Measurements from ENCODE around the gene CHAT. TPM values are rescaled to one million over a fixed set of nuclear protein-coding genes. Genes with fewer than 3 reads are reported as not detected.

CHAT gene
- total RNA-seq, 1 experiment from 2014 or later = not detected

DNA sequence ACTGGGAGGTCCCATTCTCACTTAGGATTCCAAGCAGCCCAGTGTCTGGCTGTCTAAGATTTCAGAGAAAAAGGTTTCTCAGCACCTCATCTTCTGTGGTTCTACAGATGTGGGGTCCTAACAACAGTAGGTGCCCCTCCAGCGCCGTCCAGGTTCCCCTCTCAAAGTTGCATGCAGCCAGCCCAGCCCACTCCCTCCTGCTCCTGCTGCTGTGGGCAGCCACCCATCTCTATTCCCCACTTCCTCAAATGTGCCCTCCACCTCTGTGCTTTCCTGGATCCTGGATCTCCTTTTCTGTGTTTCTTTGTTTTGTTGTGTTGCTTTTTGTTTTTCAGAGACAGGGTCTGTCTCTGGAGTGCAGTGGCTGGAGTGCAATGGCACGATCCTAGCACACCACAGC is 17.0 kb upstream of the CHAT start:
- H3K27me3 ChIP-seq (ENCODE audit: insufficient read depth, low read length) = no peaks in the 10 kb centered on the region
- no peak for ATAC-seq
- no peak overlapping the region for H3K9ac ChIP-seq (ENCODE audit: low read length)
- RAD21 ChIA-PET (ENCODE audit: low non-redundant PET in 1 of 2, low total read pairs in 2 of 2, uncharacterized antibody in 2 of 2, unreplicated experiment in 2 of 2) = no interaction called here
- H3K4me3 ChIP-seq (replicated peaks in 1 of 2; ENCODE audit: low read depth in 1 of 2, low read length in 2 of 2) = no peak overlapping the region
- H3K79me2 ChIP-seq (ENCODE audit: insufficient read depth, low read length) = no peaks in the 10 kb centered on the region
- H2AFZ ChIP-seq (ENCODE audit: low read depth, low read length, poor library complexity, severe bottlenecking) = no peak overlapping the region
- H3K4me1 ChIP-seq (ENCODE audit: control insufficient read depth in 1 of 2, insufficient read depth in 2 of 2, low read length in 2 of 2) = peaks cover 0 to 3% of the 10 kb centered on the region in 2 experiments; a peak in 1 of 4 replicates
- no peaks in the 10 kb centered on the region for H4K20me1 ChIP-seq (ENCODE audit: insufficient read depth)
- H3K4me2 ChIP-seq (ENCODE audit: low read length) = no peak overlapping the region
- BruUV-seq (replicated peaks) = no TSS peak
- CTCF ChIA-PET = no interaction called here
- H3K27ac ChIP-seq (ENCODE audit: low read depth, low read length) = no peak overlapping the region
- H3K9me2 ChIP-seq (ENCODE audit: insufficient read depth) = no peaks in the 10 kb centered on the region
- H3K9me3 ChIP-seq (ENCODE audit: control insufficient read depth in 1 of 2, insufficient read depth in 1 of 2, low read depth in 1 of 2, low read length in 2 of 2) = no peaks in the 10 kb centered on the region
- no peak for DNase-seq (ENCODE audit: low read depth, low spot score)
- POLR2A ChIA-PET = no interaction called here
- TF ChIP-seq POLR2A (IDR thresholded peaks at IDR 0.05; ENCODE audit: borderline replicate concordance, extremely low read depth, insufficient read depth, insufficient read length) (no peak), SP1 (IDR thresholded peaks at IDR 0.05; ENCODE audit: low read depth) (no peak), CBX3 (IDR thresholded peaks at IDR 0.05; ENCODE audit: low read depth) (no peak), ATF3 (IDR thresholded peaks at IDR 0.05) (no peak), MAX (IDR thresholded peaks at IDR 0.05) (no peak), ZFX (IDR thresholded peaks at IDR 0.05) (no peak)
- no peaks in the 10 kb centered on the region for H3K36me3 ChIP-seq (ENCODE audit: control insufficient read depth in 1 of 2, insufficient read depth in 2 of 2, low read length in 2 of 2)
- intact Hi-C loops (cut with micrococcal nuclease) = no loop called here

- H3K79me2 ChIP-seq (ENCODE audit: insufficient read depth, low read length) = no peaks in the 10 kb centered on the region
- H3K27me3 ChIP-seq (ENCODE audit: insufficient read depth, low read length) = peaks cover 5% of the 10 kb centered on the region; the same call in 1 of the 2 replicates
- DNase-seq (ENCODE audit: low read depth, low spot score) (no peak), ATAC-seq (no peak)
- H3K4me2 ChIP-seq (ENCODE audit: low read length) = no peak overlapping the region
- ChIA-PET CTCF (no interaction called here), RAD21 (ENCODE audit: low non-redundant PET in 1 of 2, low total read pairs in 2 of 2, uncharacterized antibody in 2 of 2, unreplicated experiment in 2 of 2) (no interaction called here), POLR2A (no interaction called here)
- H3K9me2 ChIP-seq (ENCODE audit: insufficient read depth) = no peaks in the 10 kb centered on the region
- no peak overlapping the region for H2AFZ ChIP-seq (ENCODE audit: low read depth, low read length, poor library complexity, severe bottlenecking)
- no peaks in the 10 kb centered on the region for H3K9me3 ChIP-seq (ENCODE audit: control insufficient read depth in 1 of 2, insufficient read depth in 1 of 2, low read depth in 1 of 2, low read length in 2 of 2)
- no peak overlapping the region for H3K27ac ChIP-seq (ENCODE audit: low read depth, low read length)
- H3K9ac ChIP-seq (ENCODE audit: low read length) = no peak overlapping the region
- H3K36me3 ChIP-seq (ENCODE audit: control insufficient read depth in 1 of 2, insufficient read depth in 2 of 2, low read length in 2 of 2) = no peaks in the 10 kb centered on the region
- H4K20me1 ChIP-seq (ENCODE audit: insufficient read depth) = no peaks in the 10 kb centered on the region
- no peak overlapping the region for H3K4me3 ChIP-seq (replicated peaks in 1 of 2; ENCODE audit: low read depth in 1 of 2, low read length in 2 of 2)
- intact Hi-C loops (cut with micrococcal nuclease) = no loop called here
- BruUV-seq (replicated peaks) = no TSS peak
- peaks cover 0 to 3% of the 10 kb centered on the region in 2 experiments; a peak in 1 of 4 replicates for H3K4me1 ChIP-seq (ENCODE audit: control insufficient read depth in 1 of 2, insufficient read depth in 2 of 2, low read length in 2 of 2)
- TF ChIP-seq RAD21 (IDR thresholded peaks at IDR 0.05; ENCODE audit: low read depth) (no peak), EZH2 (IDR thresholded peaks at IDR 0.05) (no peak), CBX3 (IDR thresholded peaks at IDR 0.05; ENCODE audit: low read depth) (no peak), ATF3 (IDR thresholded peaks at IDR 0.05) (no peak), SRF (IDR thresholded peaks at IDR 0.05; ENCODE audit: low read depth) (no peak), EGR1 (IDR thresholded peaks at IDR 0.05; ENCODE audit: low read depth) (no peak), YY1 (IDR thresholded peaks at IDR 0.05; ENCODE audit: extremely low read depth, insufficient replicate concordance, low read depth, low read length) (no peak), SIN3A (IDR thresholded peaks at IDR 0.05; ENCODE audit: low read depth) (no peak), SP1 (IDR thresholded peaks at IDR 0.05; ENCODE audit: low read depth) (no peak), CEBPB (IDR thresholded peaks at IDR 0.05; ENCODE audit: low read depth) (no peak), ZNF274 (IDR thresholded peaks at IDR 0.05; ENCODE audit: low read depth, low read length) (no peak)
- TF ChIP-seq, protein P1, sequence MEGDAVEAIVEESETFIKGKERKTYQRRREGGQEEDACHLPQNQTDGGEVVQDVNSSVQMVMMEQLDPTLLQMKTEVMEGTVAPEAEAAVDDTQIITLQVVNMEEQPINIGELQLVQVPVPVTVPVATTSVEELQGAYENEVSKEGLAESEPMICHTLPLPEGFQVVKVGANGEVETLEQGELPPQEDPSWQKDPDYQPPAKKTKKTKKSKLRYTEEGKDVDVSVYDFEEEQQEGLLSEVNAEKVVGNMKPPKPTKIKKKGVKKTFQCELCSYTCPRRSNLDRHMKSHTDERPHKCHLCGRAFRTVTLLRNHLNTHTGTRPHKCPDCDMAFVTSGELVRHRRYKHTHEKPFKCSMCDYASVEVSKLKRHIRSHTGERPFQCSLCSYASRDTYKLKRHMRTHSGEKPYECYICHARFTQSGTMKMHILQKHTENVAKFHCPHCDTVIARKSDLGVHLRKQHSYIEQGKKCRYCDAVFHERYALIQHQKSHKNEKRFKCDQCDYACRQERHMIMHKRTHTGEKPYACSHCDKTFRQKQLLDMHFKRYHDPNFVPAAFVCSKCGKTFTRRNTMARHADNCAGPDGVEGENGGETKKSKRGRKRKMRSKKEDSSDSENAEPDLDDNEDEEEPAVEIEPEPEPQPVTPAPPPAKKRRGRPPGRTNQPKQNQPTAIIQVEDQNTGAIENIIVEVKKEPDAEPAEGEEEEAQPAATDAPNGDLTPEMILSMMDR (IDR thresholded peaks at IDR 0.05 in 2 of 3, conservative IDR thresholded peaks at IDR 0.05 in 1 of 3; ENCODE audit: borderline replicate concordance in 1 of 3, insufficient read depth in 1 of 3, low read depth in 2 of 3, low read length in 2 of 3) = no peak
- TF ChIP-seq, protein P2, sequence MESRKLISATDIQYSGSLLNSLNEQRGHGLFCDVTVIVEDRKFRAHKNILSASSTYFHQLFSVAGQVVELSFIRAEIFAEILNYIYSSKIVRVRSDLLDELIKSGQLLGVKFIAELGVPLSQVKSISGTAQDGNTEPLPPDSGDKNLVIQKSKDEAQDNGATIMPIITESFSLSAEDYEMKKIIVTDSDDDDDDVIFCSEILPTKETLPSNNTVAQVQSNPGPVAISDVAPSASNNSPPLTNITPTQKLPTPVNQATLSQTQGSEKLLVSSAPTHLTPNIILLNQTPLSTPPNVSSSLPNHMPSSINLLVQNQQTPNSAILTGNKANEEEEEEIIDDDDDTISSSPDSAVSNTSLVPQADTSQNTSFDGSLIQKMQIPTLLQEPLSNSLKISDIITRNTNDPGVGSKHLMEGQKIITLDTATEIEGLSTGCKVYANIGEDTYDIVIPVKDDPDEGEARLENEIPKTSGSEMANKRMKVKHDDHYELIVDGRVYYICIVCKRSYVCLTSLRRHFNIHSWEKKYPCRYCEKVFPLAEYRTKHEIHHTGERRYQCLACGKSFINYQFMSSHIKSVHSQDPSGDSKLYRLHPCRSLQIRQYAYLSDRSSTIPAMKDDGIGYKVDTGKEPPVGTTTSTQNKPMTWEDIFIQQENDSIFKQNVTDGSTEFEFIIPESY (IDR thresholded peaks at IDR 0.05; ENCODE audit: extremely low read depth, insufficient replicate concordance, low read length) = no peak
Measured at GRCh38 chr10:49597426-49598163, 16.2 kb upstream of the CHAT start.

Measured in HCT116 (cell line).